Ovary (tissue), 9 donors: ENCODE data around the gene C1QTNF6. TPM values are rescaled to one million over a fixed set of nuclear protein-coding genes. Genes with fewer than 3 reads are reported as not detected.
A peak's percentile ranks its signal among the peaks of the same experiment; 100 is the strongest.
"Not testable (repeated sequence)": the region's sequence is repeated elsewhere in the genome, so short reads cannot be mapped to it uniquely, and the experiment has no call there.

Experiments used
- DNase-seq, 5 donors: peaks; one replicate each; pipeline ENCODE4 v3.0.0-alpha.2; 2019 to 2020
- H3K27ac ChIP-seq, 2 donors: fragments of 200-600 bp; one replicate each; pipeline versions ENCODE4 v1.5.1 to v1.8.0; 2019 to 2022
- H3K27me3 ChIP-seq: fragments of 200-600 bp; one replicate; pipeline ENCODE4 v1.8.0; 2022
- H3K36me3 ChIP-seq: fragments of 200-600 bp; sonication (generic); one replicate; pipeline ENCODE4 v1.5.1; 2019
- H3K4me1 ChIP-seq: one replicate; pipeline ENCODE4 v1.8.1; 2013; ENCODE audit warnings: mild to moderate bottlenecking, moderate library complexity; ENCODE audit not compliant: insufficient read depth
- H3K4me3 ChIP-seq: fragments of 200-600 bp; sonication (generic); one replicate; pipeline ENCODE4 v1.5.1; 2017
- H3K9me3 ChIP-seq, 2 donors: fragments of 200-600 bp in 1 of 2; sonication (generic) in 1 of 2; one replicate each; pipeline versions ENCODE4 v1.5.1 to v1.8.1; 2013 to 2019; ENCODE audit warnings: mild to moderate bottlenecking in 1 of 2, moderate library complexity in 1 of 2
- EP300 ChIP-seq: sonication (generic); formaldehyde crosslinking; IDR thresholded peaks from one replicate; pipeline ENCODE4 v1.6.1; 2017; ENCODE audit warnings: antibody characterized with exemption
- POLR2A ChIP-seq: fragments of 450-650 bp; IDR thresholded peaks from one replicate; pipeline ENCODE4 v1.6.1; 2017; ENCODE audit warnings: antibody characterized with exemption, mild to moderate bottlenecking, moderate library complexity
- WGBS, 3 donors: extraction: QIAGEN DNeasy Blood & Tissue Kit in 1 of 3; methylation state at CpG; one replicate each; pipeline versions ENCODE4 v1.1.5 to v1.1.7; 2013 to 2017; 5-methylcytosine and 5-hydroxymethylcytosine counted together
- intact Hi-C, 4 donors: fragments of 100-400 bp; cut with DNase I; formaldehyde crosslinking; loops; one replicate each; pipeline versions ENCODE4 v1.11.0 to v1.15.1; 2022 to 2023
- polyA plus RNA-seq, 2 donors: library from polyadenylated mRNA; stranded (reverse); fragments of 200-250 nt in 1 of 2; fragments of 350-450 nt in 1 of 2; fragmentation: Illumina TruSeq in 1 of 2; extraction: RNeasy Lipid Tissue Mini Kit (QIAGEN cat#74804) in 1 of 2; gene quantifications; one replicate each; pipeline ENCODE4 v1.2.3, GENCODE V29; 2013 to 2014
- total RNA-seq, 7 donors: library from RNA; depleted of rRNA in 2 of 7; stranded (reverse); fragments of >200 nt in 2 of 7; fragmentation: NEBNext Ultra II Directional in 3 of 7; extraction: Animal tissue kit (Norgen Biotek cat#: 25700) in 3 of 7; gene quantifications; one replicate each; pipeline versions ENCODE4 v1.1.0 to v1.2.4, GENCODE V29; 2016 to 2023
- TF ChIP-seq, protein P1 (sequence below), 3 donors: fragments of 450-650 bp in 2 of 3; fragments of 200-600 bp in 1 of 3; IDR thresholded peaks; one replicate each; pipeline versions ENCODE4 v1.5.1 to v1.8.0; 2016 to 2022; ENCODE audit warnings: antibody characterized with exemption in 3 of 3, mild to moderate bottlenecking in 1 of 3
- donor health status: DM: no; HTN: no; CAD: no; lungs with moderate emphysema.
- donor health status: DM: no; HTN: no; CAD: no.
- donor health status: Bipolar disorder and iron deficiency.
- donor health status: DM: yes; HTN: yes; CAD: no.
- donor health status: DM: no; HTN: no; CAD: no.
- donor health status: DM: yes; HTN: yes; CAD: no.

The C1QTNF6 gene
- total and polyA plus RNA-seq, 9 donors = 4.0 to 8.5 (median 6.4) TPM

DNA sequence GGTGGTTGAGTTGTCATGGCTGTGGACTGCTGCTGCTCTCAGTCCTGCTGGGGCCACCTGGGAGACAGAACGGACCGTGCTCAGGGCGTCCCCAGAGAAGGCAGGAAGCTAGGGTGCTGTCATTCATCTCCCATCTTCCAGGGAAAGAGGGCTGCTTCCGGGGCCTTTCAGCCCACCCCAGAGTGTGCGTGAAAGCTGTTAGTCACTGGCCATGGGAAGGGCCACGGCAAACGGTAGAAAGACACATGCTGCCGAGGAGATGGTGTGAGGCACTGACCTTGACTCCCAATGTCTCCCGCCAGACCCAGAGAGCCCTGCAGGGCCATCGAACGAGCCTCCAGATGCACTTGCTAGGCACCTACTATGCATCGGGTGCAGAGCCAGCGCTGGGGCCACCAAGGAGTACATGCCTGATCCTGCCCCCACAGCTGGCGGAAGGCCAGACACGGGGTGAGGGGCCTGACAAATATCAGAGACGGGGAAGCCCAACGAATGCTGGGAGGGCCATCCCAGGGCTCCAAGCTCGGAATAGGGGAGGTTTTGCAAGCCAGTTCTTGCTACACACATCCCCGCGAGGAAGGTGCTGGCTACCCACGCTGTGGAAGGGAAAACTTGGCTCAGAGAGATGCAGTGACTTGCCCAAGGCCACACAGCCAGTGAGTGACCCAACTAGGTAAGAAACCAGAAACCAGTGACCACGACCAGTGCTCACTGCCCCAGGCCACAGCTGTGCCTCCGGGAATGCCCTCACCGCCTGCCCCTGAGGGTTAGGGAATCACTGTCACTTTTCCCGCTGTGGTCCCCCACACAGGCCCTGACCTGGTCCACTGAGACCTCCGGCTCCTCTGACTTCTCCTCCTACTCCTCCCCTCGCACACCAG lies 45.9 kb upstream of the C1QTNF6 start:
- Histone ChIP-seq H3K27ac (no peak overlapping the region), H3K27me3 (no peaks in the 10 kb centered on the region), H3K9me3 (no peaks in the 10 kb centered on the region), H3K4me1 (no peaks in the 10 kb centered on the region), H3K36me3 (no peaks in the 10 kb centered on the region), H3K4me3 (no peak overlapping the region)
- intact Hi-C loops = no loop called here
- peak in 1 of 5 donors; percentile 35 for DNase-seq
- TF ChIP-seq EP300 (no peak), POLR2A (no peak)
- TF ChIP-seq, protein P1, sequence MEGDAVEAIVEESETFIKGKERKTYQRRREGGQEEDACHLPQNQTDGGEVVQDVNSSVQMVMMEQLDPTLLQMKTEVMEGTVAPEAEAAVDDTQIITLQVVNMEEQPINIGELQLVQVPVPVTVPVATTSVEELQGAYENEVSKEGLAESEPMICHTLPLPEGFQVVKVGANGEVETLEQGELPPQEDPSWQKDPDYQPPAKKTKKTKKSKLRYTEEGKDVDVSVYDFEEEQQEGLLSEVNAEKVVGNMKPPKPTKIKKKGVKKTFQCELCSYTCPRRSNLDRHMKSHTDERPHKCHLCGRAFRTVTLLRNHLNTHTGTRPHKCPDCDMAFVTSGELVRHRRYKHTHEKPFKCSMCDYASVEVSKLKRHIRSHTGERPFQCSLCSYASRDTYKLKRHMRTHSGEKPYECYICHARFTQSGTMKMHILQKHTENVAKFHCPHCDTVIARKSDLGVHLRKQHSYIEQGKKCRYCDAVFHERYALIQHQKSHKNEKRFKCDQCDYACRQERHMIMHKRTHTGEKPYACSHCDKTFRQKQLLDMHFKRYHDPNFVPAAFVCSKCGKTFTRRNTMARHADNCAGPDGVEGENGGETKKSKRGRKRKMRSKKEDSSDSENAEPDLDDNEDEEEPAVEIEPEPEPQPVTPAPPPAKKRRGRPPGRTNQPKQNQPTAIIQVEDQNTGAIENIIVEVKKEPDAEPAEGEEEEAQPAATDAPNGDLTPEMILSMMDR (IDR thresholded peaks at IDR 0.05) = no peak
- 34 to 49% (median 36%) methylated on average over 26 to 27 of the region's 27 CpGs for WGBS, 3 donors

DNA sequence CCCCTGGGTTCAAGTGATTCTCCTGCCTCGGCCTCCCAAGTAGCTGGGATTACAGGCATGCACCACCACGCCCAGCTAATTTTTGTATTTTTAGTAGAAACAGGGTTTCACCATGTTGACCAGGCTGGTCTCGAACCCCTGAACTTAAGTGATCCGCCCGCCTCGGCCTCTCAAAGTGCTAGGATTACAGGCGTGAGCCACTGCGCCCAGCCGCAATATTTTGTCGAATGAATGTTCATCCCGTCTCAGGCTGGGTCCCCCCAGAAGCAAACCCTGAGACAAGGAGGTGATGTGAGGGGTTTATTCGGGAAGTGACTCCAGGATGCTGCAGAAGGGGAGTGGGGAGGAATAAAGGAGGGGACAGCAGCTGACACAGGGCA lies 45.3 kb upstream of the C1QTNF6 start:
- H3K9me3 ChIP-seq, H3K36me3 ChIP-seq, intact Hi-C loops, H3K4me3 ChIP-seq, H3K27me3 ChIP-seq, H3K27ac ChIP-seq, H3K4me1 ChIP-seq: not testable (repeated sequence)
- peak in 1 of 5 donors; percentile 8 for DNase-seq
- WGBS, 3 donors = 88 to 95% (median 88%) methylated on average over 12 of the region's 12 CpGs

DNA sequence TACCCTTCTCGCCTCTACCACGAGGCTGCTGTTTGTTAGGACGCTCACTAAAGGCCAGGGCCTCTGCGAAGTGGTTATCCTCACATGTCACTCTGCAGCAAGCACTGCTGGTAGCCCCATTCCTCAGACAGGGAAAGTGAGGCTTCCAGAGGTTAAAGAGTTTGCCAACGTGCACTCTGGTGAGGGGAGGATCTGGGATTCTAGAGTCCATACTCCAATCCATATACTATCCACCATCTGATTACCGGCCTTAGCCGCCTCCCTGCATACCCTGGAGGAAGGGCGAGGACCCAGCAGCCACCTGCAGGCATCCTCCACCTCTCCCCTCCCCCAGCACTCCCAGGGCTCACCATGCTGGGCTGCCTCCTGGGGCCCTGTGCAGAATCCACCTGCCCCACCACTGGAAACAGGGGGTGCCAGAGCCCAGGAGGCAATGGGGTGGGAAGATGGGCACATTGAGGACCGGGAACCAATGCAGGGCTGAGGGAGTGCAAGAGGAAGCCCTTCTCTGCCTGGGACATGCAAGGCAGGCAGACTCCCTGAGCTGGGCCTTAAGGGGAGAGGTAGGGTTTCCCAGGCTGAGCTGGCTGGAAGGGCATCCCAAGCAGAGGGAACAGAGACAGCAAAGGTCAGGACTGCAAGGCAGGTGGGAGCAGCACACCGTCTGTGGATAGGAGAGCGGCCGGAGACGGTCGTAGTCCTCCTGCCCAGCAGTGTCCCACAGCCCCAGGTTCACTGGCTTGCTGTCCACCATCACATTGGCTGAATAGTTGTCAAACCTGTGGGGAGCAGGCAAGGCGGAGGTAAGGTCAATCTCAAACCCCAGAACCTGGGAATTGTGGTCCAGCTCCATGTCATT lies 44.3 kb upstream of the C1QTNF6 start:
- Histone ChIP-seq H3K9me3 (no peaks in the 10 kb centered on the region), H3K4me3 (no peak overlapping the region), H3K27ac (no peak overlapping the region), H3K27me3 (no peaks in the 10 kb centered on the region), H3K36me3 (no peaks in the 10 kb centered on the region), H3K4me1 (no peaks in the 10 kb centered on the region)
- WGBS, 3 donors = 84 to 91% (median 86%) methylated on average over 15 of the region's 15 CpGs
- intact Hi-C loops = no loop called here
- DNase-seq = peak in 1 of 5 donors; percentile 3
- TF ChIP-seq POLR2A (no peak), EP300 (no peak)
- TF ChIP-seq, protein P1 (IDR thresholded peaks at IDR 0.05) = no peak

DNA sequence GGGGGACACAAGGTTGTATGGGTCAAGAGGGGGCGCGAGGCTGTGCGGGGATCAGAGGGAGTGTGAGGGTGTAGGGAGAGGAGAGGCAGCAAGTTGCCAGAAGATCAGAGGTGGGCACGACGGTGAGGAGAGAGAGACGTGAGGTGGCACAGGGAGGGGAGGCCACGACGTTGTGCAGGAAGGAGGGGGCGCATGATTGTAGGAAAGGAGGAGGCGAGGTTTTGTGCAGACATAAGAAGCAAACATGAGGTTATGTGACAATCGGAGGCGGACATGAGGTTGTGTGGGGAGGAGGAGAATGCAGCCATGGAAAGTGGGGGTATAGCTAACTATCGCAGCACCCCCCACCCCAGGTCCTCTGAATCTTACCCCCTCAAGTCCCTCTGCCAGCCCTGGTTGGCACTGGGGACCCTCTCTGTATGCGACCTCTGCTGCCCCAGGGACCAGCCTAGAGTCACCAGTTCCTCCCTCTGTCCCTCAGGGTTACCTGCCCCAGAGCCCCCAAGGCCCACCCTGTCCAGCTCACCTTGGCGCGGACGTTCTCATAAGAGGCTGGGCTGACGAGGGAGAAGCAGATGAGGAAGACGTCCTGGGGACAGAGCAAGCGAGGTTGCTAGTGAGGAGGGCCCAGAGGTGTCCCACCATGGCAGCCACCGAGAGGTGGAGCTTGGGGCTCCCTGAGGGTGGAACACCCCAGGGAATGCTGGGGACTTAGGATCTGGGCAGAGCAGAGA lies 43.5 kb upstream of the C1QTNF6 start:
- intact Hi-C loops = no loop called here
- Histone ChIP-seq H3K36me3 (no peaks in the 10 kb centered on the region), H3K27ac (no peak overlapping the region), H3K4me1 (no peaks in the 10 kb centered on the region), H3K4me3 (no peak overlapping the region), H3K9me3 (no peaks in the 10 kb centered on the region), H3K27me3 (no peaks in the 10 kb centered on the region)
- TF ChIP-seq POLR2A = no peak
- TF ChIP-seq, protein P1 (IDR thresholded peaks at IDR 0.05) = no peak
- TF ChIP-seq EP300 = no peak
- WGBS, 3 donors = 84 to 85% (median 84%) methylated on average over 21 of the region's 21 CpGs
- DNase-seq = peak in 1 of 5 donors; percentile 11
